Uterus (tissue), 4 donors: ENCODE data around the gene GPATCH4. TPM values are rescaled to one million over a fixed set of nuclear protein-coding genes. Genes with fewer than 3 reads are reported as not detected.
A peak's percentile ranks its signal among the peaks of the same experiment; 100 is the strongest.

Source experiments
- DNase-seq, 2 donors: peaks; one replicate each; pipeline ENCODE4 v3.0.0-alpha.2; 2019 to 2020
- H3K27ac ChIP-seq, 2 donors: fragments of 200-600 bp; sonication (generic); 1 replicate in 1 of 2; 2 replicates in 1 of 2; pipeline ENCODE4 v1.5.1; 2016 to 2018
- H3K27me3 ChIP-seq, 2 donors: fragments of 200-600 bp; sonication (generic); one replicate each; pipeline ENCODE4 v1.5.1; 2018 to 2019; ENCODE audit warnings: control low read depth in 1 of 2
- H3K36me3 ChIP-seq, 2 donors: fragments of 200-600 bp; sonication (generic); one replicate each; pipeline ENCODE4 v1.5.1; 2019; ENCODE audit warnings: control low read depth in 1 of 2
- H3K4me1 ChIP-seq, 2 donors: fragments of 200-600 bp; sonication (generic); one replicate each; pipeline ENCODE4 v1.5.1; 2018 to 2019; ENCODE audit warnings: control low read depth in 1 of 2
- H3K4me3 ChIP-seq, 2 donors: fragments of 200-600 bp; sonication (generic); 1 replicate in 1 of 2; 2 replicates in 1 of 2; pipeline ENCODE4 v1.5.1; 2018 to 2019; ENCODE audit warnings: mild to moderate bottlenecking in 1 of 2
- H3K9me3 ChIP-seq, 2 donors: fragments of 200-600 bp; sonication (generic); one replicate each; pipeline ENCODE4 v1.5.1; 2019; ENCODE audit warnings: control low read depth in 1 of 2
- CTCF ChIP-seq, 4 experiments: fragments of 200-600 bp in 2 of 4; fragments of 450-650 bp in 2 of 4; sonication (generic) in 2 of 4; IDR thresholded peaks; one replicate each; pipeline ENCODE4 v1.5.1; 2016 to 2019; ENCODE audit warnings: antibody characterized with exemption in 4 of 4, mild to moderate bottlenecking in 2 of 4, moderate library complexity in 1 of 4
- POLR2A ChIP-seq, 2 donors: fragments of 450-650 bp; IDR thresholded peaks; one replicate each; pipeline ENCODE4 v1.6.1; 2016; ENCODE audit warnings: antibody characterized with exemption in 2 of 2, mild to moderate bottlenecking in 1 of 2, moderate library complexity in 1 of 2
- intact Hi-C: fragments of 100-400 bp; cut with DNase I; formaldehyde crosslinking; loops from one replicate; pipeline ENCODE4 v1.15.1; 2023; ENCODE audit warnings: low total_unique reads
- total RNA-seq, 4 donors: library from RNA; depleted of rRNA in 3 of 4; stranded (reverse); fragments of >200 nt in 3 of 4; gene quantifications; one replicate each; pipeline versions ENCODE4 v1.1.0 to v1.2.4, GENCODE V29; 2014 to 2023
- donor health status: DM: yes; HTN: yes; CAD: no.

Gene GPATCH4
- total RNA-seq, 4 donors from 2014 or later = 2.3 to 31.6 (median 19.8) TPM

GRCh38 chr1:156586323-156586722 is 15.0 kb downstream of the GPATCH4 start:
- Histone ChIP-seq H3K27ac (no peak overlapping the region), H3K9me3 (no peaks in the 10 kb centered on the region), H3K4me1 (no peaks in the 10 kb centered on the region), H3K27me3 (no peaks in the 10 kb centered on the region), H3K36me3 (no peaks in the 10 kb centered on the region), H3K4me3 (no peak overlapping the region)
- TF ChIP-seq POLR2A (IDR thresholded peaks at IDR 0.05) (no peak), CTCF (IDR thresholded peaks at IDR 0.05) (no peak)
- intact Hi-C loops = no loop called here
- DNase-seq = no peak

- Histone ChIP-seq H3K27me3 (no peaks in the 10 kb centered on the region), H3K27ac (no peak overlapping the region), H3K9me3 (no peaks in the 10 kb centered on the region), H3K4me1 (no peaks in the 10 kb centered on the region), H3K36me3 (no peaks in the 10 kb centered on the region), H3K4me3 (no peak overlapping the region)
- DNase-seq = no peak
- no peak for TF ChIP-seq CTCF (IDR thresholded peaks at IDR 0.05)
- TF ChIP-seq POLR2A (IDR thresholded peaks at IDR 0.05) = no peak
- intact Hi-C loops = no loop called here
Observed at GRCh38 chr1:156584813-156585212, 16.5 kb downstream of the GPATCH4 start.

GRCh38 chr1:156583821-156584622 is 17.3 kb downstream of the GPATCH4 start:
- H3K36me3 ChIP-seq = no peaks in the 10 kb centered on the region
- DNase-seq = peak; percentile 67 to 83
- no peaks in the 10 kb centered on the region for H3K4me1 ChIP-seq
- intact Hi-C loops = no loop called here
- no peaks in the 10 kb centered on the region for H3K9me3 ChIP-seq
- no peak overlapping the region for H3K4me3 ChIP-seq
- no peak overlapping the region for H3K27ac ChIP-seq
- peak; percentile 89 to 92 (median 92) for TF ChIP-seq CTCF (IDR thresholded peaks at IDR 0.05)
- TF ChIP-seq POLR2A (IDR thresholded peaks at IDR 0.05) = no peak
- H3K27me3 ChIP-seq = no peaks in the 10 kb centered on the region

- Histone ChIP-seq H3K27ac (no peak overlapping the region), H3K4me3 (no peak overlapping the region), H3K27me3 (no peaks in the 10 kb centered on the region), H3K4me1 (no peaks in the 10 kb centered on the region), H3K36me3 (no peaks in the 10 kb centered on the region), H3K9me3 (no peaks in the 10 kb centered on the region)
- DNase-seq = no peak
- intact Hi-C loops = no loop called here
- TF ChIP-seq POLR2A (IDR thresholded peaks at IDR 0.05) = no peak
- no peak for TF ChIP-seq CTCF (IDR thresholded peaks at IDR 0.05)
Observed at GRCh38 chr1:156582388-156583017, 18.8 kb downstream of the GPATCH4 start.

GRCh38 chr1:156581661-156582387 is 19.5 kb downstream of the GPATCH4 start:
- no peaks in the 10 kb centered on the region for H3K36me3 ChIP-seq
- DNase-seq = no peak
- H3K9me3 ChIP-seq = no peaks in the 10 kb centered on the region
- H3K27ac ChIP-seq = no peak overlapping the region
- TF ChIP-seq CTCF (IDR thresholded peaks at IDR 0.05) = no peak
- no peak for TF ChIP-seq POLR2A (IDR thresholded peaks at IDR 0.05)
- intact Hi-C loops = no loop called here
- H3K27me3 ChIP-seq = no peaks in the 10 kb centered on the region
- H3K4me3 ChIP-seq = no peak overlapping the region
- H3K4me1 ChIP-seq = no peaks in the 10 kb centered on the region
